IMR-90 (cell line): ENCODE measurements around the gene AKT3. TPM values are rescaled to one million over a fixed set of nuclear protein-coding genes. Genes with fewer than 3 reads are reported as not detected.

Experiments
- ATAC-seq: fragments of 200-7000 bp; cut with Tn5 transposase; 2 replicates; pipeline ENCODE4 v1.9.1; 2020; ENCODE audit warnings: low read depth, mild to moderate bottlenecking, moderate library complexity
- BruUV-seq: library from RNA; stranded (reverse); fragments of 400-500 nt; replicated peaks from 2 replicates; lab custom pipeline; 2021; lab: Mats Ljungman, UMichigan
- CTCF ChIA-PET: fragments of 300-600 bp; formaldehyde crosslinking; extraction: SDS; loops from one replicate; lab custom pipeline; 2021; ENCODE audit warnings: antibody characterized with exemption; lab: Yijun Ruan, JAX
- POLR2A ChIA-PET: fragments of 300-600 bp; sonication (Branson Sonifier 250); formaldehyde crosslinking; loops from one replicate; lab custom pipeline; 2022; ENCODE audit warnings: antibody characterized with exemption; ENCODE audit not compliant: unreplicated experiment; lab: Charles Lee
- DNase-seq: peaks from one replicate; pipeline ENCODE4 v3.0.0; 2013
- H2AFZ ChIP-seq: replicated peaks from 2 replicates; pipeline ENCODE3; 2013; ENCODE audit warnings: low read length, mild to moderate bottlenecking; ENCODE audit not compliant: poor library complexity
- H2AK5ac ChIP-seq: 2 replicates; pipeline ENCODE4 v1.6.1; 2013; ENCODE audit warnings: low read depth, low read length, inconsistent platforms
- H2AK9ac ChIP-seq: replicated peaks from 2 replicates; pipeline ENCODE3; 2013; ENCODE audit warnings: mild to moderate bottlenecking, low read depth, low read length, moderate library complexity; ENCODE audit not compliant: poor library complexity
- H2BK120ac ChIP-seq: 2 replicates; pipeline ENCODE4 v1.6.1; 2013; ENCODE audit warnings: low read depth, low read length, inconsistent platforms
- H2BK15ac ChIP-seq: 3 replicates; pipeline ENCODE4 v1.6.1; 2013; ENCODE audit warnings: low read depth, low read length, inconsistent platforms
- H2BK20ac ChIP-seq: 2 replicates; pipeline ENCODE4 v1.6.1; 2013; ENCODE audit warnings: low read depth, mild to moderate bottlenecking, inconsistent platforms, low read length, moderate library complexity
- H2BK5ac ChIP-seq: 2 replicates; pipeline ENCODE4 v1.6.1; 2013; ENCODE audit warnings: mild to moderate bottlenecking, low read depth, low read length, inconsistent platforms; ENCODE audit not compliant: poor library complexity, severe bottlenecking
- H3K14ac ChIP-seq: replicated peaks from 2 replicates; pipeline ENCODE4 v1.6.1; 2013; ENCODE audit warnings: low read depth, low read length, inconsistent platforms
- H3K18ac ChIP-seq: 2 replicates; pipeline ENCODE4 v1.6.1; 2013; ENCODE audit warnings: low read depth, low read length, control low read depth
- H3K23ac ChIP-seq: 2 replicates; pipeline ENCODE4 v1.6.1; 2013; ENCODE audit warnings: low read depth, low read length, inconsistent platforms
- H3K27ac ChIP-seq: 2 replicates; pipeline ENCODE4 v1.5.1; 2013; ENCODE audit warnings: mild to moderate bottlenecking, control low read depth, low read length; ENCODE audit not compliant: insufficient read depth
- H3K27me3 ChIP-seq: 2 replicates; pipeline ENCODE4 v1.6.1; 2013; ENCODE audit warnings: low read length; ENCODE audit not compliant: control insufficient read depth, insufficient read depth
- H3K36me3 ChIP-seq: 2 replicates; pipeline ENCODE4 v1.6.1; 2013; ENCODE audit warnings: low read length, mixed read lengths; ENCODE audit not compliant: control insufficient read depth, insufficient read depth
- H3K4ac ChIP-seq: 2 replicates; pipeline ENCODE4 v1.6.1; 2013; ENCODE audit warnings: low read depth, low read length, inconsistent platforms
- H3K4me1 ChIP-seq: 2 replicates; pipeline ENCODE4 v1.6.1; 2013; ENCODE audit warnings: low read length, mixed read lengths; ENCODE audit not compliant: control insufficient read depth, insufficient read depth
- H3K4me2 ChIP-seq: 2 replicates; pipeline ENCODE4 v1.6.1; 2013; ENCODE audit warnings: low read depth, mild to moderate bottlenecking, control low read depth, low read length, moderate library complexity
- H3K4me3 ChIP-seq: 2 replicates; pipeline ENCODE4 v1.5.1; 2013; ENCODE audit warnings: low read depth, mild to moderate bottlenecking, control low read depth, low read length, moderate library complexity; ENCODE audit not compliant: insufficient read depth
- H3K56ac ChIP-seq: 2 replicates; pipeline ENCODE4 v1.6.1; 2013; ENCODE audit warnings: low read length, inconsistent platforms; ENCODE audit not compliant: insufficient read depth; ENCODE audit errors: extremely low read depth
- H3K79me1 ChIP-seq, 2 experiments: 2 replicates each; pipeline ENCODE4 v1.6.1; 2013; ENCODE audit warnings: low read length in 2 of 2, inconsistent platforms in 1 of 2, low read depth in 1 of 2
- H3K9ac ChIP-seq: 2 replicates; pipeline ENCODE4 v1.6.1; 2013; ENCODE audit warnings: low read depth, low read length, control low read depth
- H3K9me1 ChIP-seq: 2 replicates; pipeline ENCODE4 v1.6.1; 2013; ENCODE audit warnings: low read length, inconsistent platforms; ENCODE audit not compliant: insufficient read depth
- H3K9me3 ChIP-seq: 2 replicates; pipeline ENCODE4 v1.6.1; 2013; ENCODE audit warnings: low read length; ENCODE audit not compliant: control insufficient read depth, insufficient read depth
- H4K20me1 ChIP-seq: 2 replicates; pipeline ENCODE4 v1.6.1; 2013; ENCODE audit warnings: low read length, inconsistent platforms; ENCODE audit not compliant: insufficient read depth
- H4K5ac ChIP-seq: 2 replicates; pipeline ENCODE4 v1.6.1; 2013; ENCODE audit warnings: mild to moderate bottlenecking, low read depth, low read length, control low read depth
- H4K8ac ChIP-seq, 2 experiments: 2 replicates each; pipeline ENCODE4 v1.6.1; 2013; ENCODE audit warnings: low read depth in 2 of 2, low read length in 2 of 2, control low read depth in 1 of 2, inconsistent platforms in 1 of 2
- H4K91ac ChIP-seq: 2 replicates; pipeline ENCODE4 v1.6.1; 2013; ENCODE audit warnings: low read depth, low read length, inconsistent platforms; ENCODE audit not compliant: insufficient read depth
- BHLHE40 ChIP-seq: fragments of 150-350 bp; IDR thresholded peaks from 2 replicates; pipeline ENCODE4 v1.6.1; 2016; ENCODE audit warnings: mild to moderate bottlenecking, low read depth, low read length
- CEBPB ChIP-seq: IDR thresholded peaks from 2 replicates; pipeline ENCODE4 v1.6.1; 2012; ENCODE audit warnings: low read depth, low read length, improper control_type of control experiment
- CHD1 ChIP-seq: IDR thresholded peaks from 2 replicates; pipeline ENCODE4 v1.6.1; 2012; ENCODE audit warnings: low read depth, low read length, improper control_type of control experiment
- FOS ChIP-seq: fragments of 150-350 bp; IDR thresholded peaks from 2 replicates; pipeline ENCODE4 v1.6.1; 2016; ENCODE audit warnings: low read depth, low read length
- MAFK ChIP-seq: IDR thresholded peaks from 2 replicates; pipeline ENCODE4 v1.6.1; 2012; ENCODE audit warnings: low read depth, low read length, improper control_type of control experiment
- MAZ ChIP-seq: IDR thresholded peaks from 2 replicates; pipeline ENCODE4 v1.6.1; 2012; ENCODE audit warnings: low read depth, mild to moderate bottlenecking, low read length, improper control_type of control experiment, moderate library complexity, borderline replicate concordance
- MXI1 ChIP-seq: IDR thresholded peaks from 2 replicates; pipeline ENCODE4 v1.6.1; 2012; ENCODE audit warnings: low read depth, mild to moderate bottlenecking, low read length, moderate library complexity, borderline replicate concordance
- NFE2L2 ChIP-seq: fragments of 150-350 bp; IDR thresholded peaks from 2 replicates; pipeline ENCODE4 v1.6.1; 2016; ENCODE audit warnings: low read depth, mild to moderate bottlenecking, low read length
- POLR2A ChIP-seq: IDR thresholded peaks from 2 replicates; pipeline ENCODE4 v1.6.1; 2012; ENCODE audit warnings: mild to moderate bottlenecking, low read depth, low read length
- RCOR1 ChIP-seq: IDR thresholded peaks from 2 replicates; pipeline ENCODE4 v1.6.1; 2012; ENCODE audit warnings: mild to moderate bottlenecking, low read length, improper control_type of control experiment; ENCODE audit not compliant: insufficient replicate concordance
- RFX5 ChIP-seq: IDR thresholded peaks from 2 replicates; pipeline ENCODE4 v1.8.0; 2012; ENCODE audit warnings: low read depth, mild to moderate bottlenecking, low read length, moderate library complexity
- SMC3 ChIP-seq: fragments of 150-350 bp; IDR thresholded peaks from 2 replicates; pipeline ENCODE4 v1.6.1; 2016; ENCODE audit warnings: low read depth, mild to moderate bottlenecking, antibody characterized with exemption, low read length, moderate library complexity
- WGBS, 2 experiments: methylation state at CpG; one replicate each; pipeline versions ENCODE4 v1.1.5 to v1.1.7; 2013; ENCODE audit warnings: missing lambda C conversion rate in 2 of 2; ENCODE audit not compliant: insufficient read length in 1 of 2; ENCODE audit errors: extremely low coverage in 2 of 2; 5-methylcytosine and 5-hydroxymethylcytosine counted together
- dilution Hi-C: fragments of 300-500 bp; cut with HindIII; formaldehyde crosslinking; loops from one replicate; pipeline ENCODE4 v1.14.3; 2018; ENCODE audit warnings: low sequenced_read_pairs; ENCODE audit not compliant: unreplicated experiment
- in situ Hi-C: fragments of 300-500 bp; cut with MboI; formaldehyde crosslinking; loops from 3 replicates; pipeline ENCODE4 v1.14.3; 2019; ENCODE audit warnings: low sequenced_read_pairs, inconsistent platforms, mixed read lengths
- intact Hi-C: fragments of 100-400 bp; cut with micrococcal nuclease; formaldehyde crosslinking; loops from 2 replicates; pipeline ENCODE4 v1.10.0; 2022
- polyA plus RNA-seq, 3 experiments: library from polyadenylated mRNA; depleted of rRNA; stranded (reverse); fragments of >200 nt; gene quantifications; 2 replicates each; pipeline ENCODE4 v1.2.3, GENCODE V29; 2012; ENCODE audit warnings: low replicate concordance in 1 of 3
- total RNA-seq: library from RNA; depleted of rRNA; stranded (reverse); fragments of >200 nt; gene quantifications from 2 replicates; pipeline ENCODE4 v1.2.3, GENCODE V29; 2012
- TF ChIP-seq, protein P1 (sequence below): fragments of 150-350 bp; IDR thresholded peaks from 2 replicates; pipeline ENCODE4 v1.6.1; 2016; ENCODE audit warnings: low read depth, mild to moderate bottlenecking, low read length, moderate library complexity, borderline replicate concordance
- TF ChIP-seq, protein P2 (sequence below): conservative IDR thresholded peaks from 2 replicates; pipeline ENCODE4 v1.5.1; 2012; ENCODE audit warnings: mild to moderate bottlenecking, low read depth, low read length, improper control_type of control experiment

AKT3 gene
- total and polyA plus RNA-seq, 2 of the 4 experiments (the other 2 are of a cell fraction) = 15.2 to 19.4 TPM

DNA sequence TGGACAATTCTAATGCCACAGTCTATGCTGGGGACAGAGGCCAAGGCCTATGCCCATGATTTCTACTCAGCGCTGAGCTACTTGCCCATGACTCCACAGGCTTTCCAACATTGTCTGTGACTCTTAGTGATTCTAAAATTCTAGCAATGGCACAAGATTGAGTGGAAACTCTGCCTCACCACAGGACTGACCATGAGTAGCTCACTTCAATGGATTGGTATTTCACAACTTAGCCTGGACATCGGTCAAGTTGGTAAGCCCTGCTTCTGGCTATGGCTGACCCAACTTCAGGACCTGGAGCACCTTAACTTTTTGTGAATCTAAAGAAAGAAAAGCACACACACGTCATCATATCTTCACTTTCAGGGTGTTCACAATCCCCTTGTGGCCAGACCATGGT lies 339.1 kb downstream of the AKT3 start (continued):
- TF ChIP-seq, protein P1, sequence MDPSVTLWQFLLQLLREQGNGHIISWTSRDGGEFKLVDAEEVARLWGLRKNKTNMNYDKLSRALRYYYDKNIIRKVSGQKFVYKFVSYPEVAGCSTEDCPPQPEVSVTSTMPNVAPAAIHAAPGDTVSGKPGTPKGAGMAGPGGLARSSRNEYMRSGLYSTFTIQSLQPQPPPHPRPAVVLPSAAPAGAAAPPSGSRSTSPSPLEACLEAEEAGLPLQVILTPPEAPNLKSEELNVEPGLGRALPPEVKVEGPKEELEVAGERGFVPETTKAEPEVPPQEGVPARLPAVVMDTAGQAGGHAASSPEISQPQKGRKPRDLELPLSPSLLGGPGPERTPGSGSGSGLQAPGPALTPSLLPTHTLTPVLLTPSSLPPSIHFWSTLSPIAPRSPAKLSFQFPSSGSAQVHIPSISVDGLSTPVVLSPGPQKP = no peak
- TF ChIP-seq RFX5 (no peak), SMC3 (no peak), MAZ (no peak)

DNA sequence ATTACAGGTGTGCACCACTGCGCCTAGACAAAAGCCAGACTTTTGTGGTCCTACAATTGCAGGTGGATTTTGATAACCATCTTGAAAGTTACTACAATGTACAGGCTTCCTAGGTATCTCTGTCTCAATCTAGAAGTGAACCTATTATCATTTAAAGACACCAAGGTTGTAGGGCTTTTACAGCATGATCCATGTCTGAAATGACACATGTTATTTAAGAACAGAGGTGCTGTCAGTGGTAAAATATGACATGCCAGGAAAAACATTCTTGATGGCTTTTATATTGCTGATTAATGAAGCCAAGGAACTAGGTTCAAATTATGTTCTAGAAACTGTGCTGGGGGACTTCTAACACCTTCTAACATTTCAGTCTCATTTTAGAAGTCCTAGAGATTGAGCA lies 341.1 kb downstream of the AKT3 start:
- H3K4me3 ChIP-seq = no peak overlapping the region
- H4K8ac ChIP-seq = no peak overlapping the region
- no peak overlapping the region for H2BK5ac ChIP-seq
- dilution Hi-C loops = no loop called here
- ATAC-seq (no peak), DNase-seq (no peak)
- peaks cover 4% of the 10 kb centered on the region; the same call in 1 of the 2 replicates for H3K9me1 ChIP-seq
- no peak overlapping the region for H2AK5ac ChIP-seq
- no CpG with 5 or more reads among the region's 1 CpG for whole genome bisulfite sequencing, 2 experiments
- H4K91ac ChIP-seq = no peak overlapping the region
- no peak overlapping the region for H3K14ac ChIP-seq
- H3K4ac ChIP-seq = no peak overlapping the region
- no peak overlapping the region for H2AFZ ChIP-seq
- intact Hi-C loops = no loop called here
- no peak overlapping the region for H3K27ac ChIP-seq
- ChIA-PET CTCF (no interaction called here), POLR2A (no interaction called here)
- H3K4me1 ChIP-seq = peaks cover 2% of the 10 kb centered on the region; the same call in 1 of the 2 replicates
- no peak overlapping the region for H3K4me2 ChIP-seq
- no peak overlapping the region for H2BK20ac ChIP-seq
- H3K56ac ChIP-seq = no peak overlapping the region
- H4K20me1 ChIP-seq = no peaks in the 10 kb centered on the region
- in situ Hi-C loops = no loop called here
- no peaks in the 10 kb centered on the region for H3K9me3 ChIP-seq
- H3K18ac ChIP-seq = no peak overlapping the region
- H3K36me3 ChIP-seq = peaks cover 13% of the 10 kb centered on the region
- H2AK9ac ChIP-seq = no peak overlapping the region
- no peak overlapping the region for H2BK120ac ChIP-seq
- no peak overlapping the region for H3K23ac ChIP-seq
- H3K79me1 ChIP-seq = peaks cover 0 to 5% of the 10 kb centered on the region in 2 experiments; a peak in 2 of 4 replicates
- H3K9ac ChIP-seq = no peak overlapping the region
- H3K27me3 ChIP-seq = no peaks in the 10 kb centered on the region
- no TSS peak for BruUV-seq
- no peak overlapping the region for H2BK15ac ChIP-seq
- no peak overlapping the region for H4K5ac ChIP-seq
- TF ChIP-seq MXI1 (no peak), FOS (no peak), BHLHE40 (no peak), MAFK (no peak), RCOR1 (no peak), CHD1 (no peak), RFX5 (no peak), CEBPB (no peak), NFE2L2 (no peak), POLR2A (no peak)
- TF ChIP-seq, protein P1 = no peak
- TF ChIP-seq, protein P2, sequence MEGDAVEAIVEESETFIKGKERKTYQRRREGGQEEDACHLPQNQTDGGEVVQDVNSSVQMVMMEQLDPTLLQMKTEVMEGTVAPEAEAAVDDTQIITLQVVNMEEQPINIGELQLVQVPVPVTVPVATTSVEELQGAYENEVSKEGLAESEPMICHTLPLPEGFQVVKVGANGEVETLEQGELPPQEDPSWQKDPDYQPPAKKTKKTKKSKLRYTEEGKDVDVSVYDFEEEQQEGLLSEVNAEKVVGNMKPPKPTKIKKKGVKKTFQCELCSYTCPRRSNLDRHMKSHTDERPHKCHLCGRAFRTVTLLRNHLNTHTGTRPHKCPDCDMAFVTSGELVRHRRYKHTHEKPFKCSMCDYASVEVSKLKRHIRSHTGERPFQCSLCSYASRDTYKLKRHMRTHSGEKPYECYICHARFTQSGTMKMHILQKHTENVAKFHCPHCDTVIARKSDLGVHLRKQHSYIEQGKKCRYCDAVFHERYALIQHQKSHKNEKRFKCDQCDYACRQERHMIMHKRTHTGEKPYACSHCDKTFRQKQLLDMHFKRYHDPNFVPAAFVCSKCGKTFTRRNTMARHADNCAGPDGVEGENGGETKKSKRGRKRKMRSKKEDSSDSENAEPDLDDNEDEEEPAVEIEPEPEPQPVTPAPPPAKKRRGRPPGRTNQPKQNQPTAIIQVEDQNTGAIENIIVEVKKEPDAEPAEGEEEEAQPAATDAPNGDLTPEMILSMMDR = no peak
